Transverse colon (tissue), 4 donors: ENCODE data around the gene PIM3.

Source experiments
- CTCF ChIP-seq, 5 experiments: fragments of 200-600 bp in 3 of 5; fragments of 450-650 bp in 2 of 5; sonication (generic) in 3 of 5; IDR thresholded peaks; 1 replicate in 2 of 5; 2 replicates in 3 of 5; pipeline ENCODE4 v1.5.1; 2016 to 2017; ENCODE audit warnings: antibody characterized with exemption in 5 of 5, inconsistent platforms in 3 of 5, mild to moderate bottlenecking in 2 of 5, moderate library complexity in 1 of 5
- EP300 ChIP-seq: sonication (generic); formaldehyde crosslinking; IDR thresholded peaks from one replicate; pipeline ENCODE4 v1.6.1; 2017; ENCODE audit warnings: antibody characterized with exemption, low read depth
- POLR2A ChIP-seq: fragments of 450-650 bp; IDR thresholded peaks from one replicate; pipeline ENCODE4 v1.6.1; 2016; ENCODE audit warnings: antibody characterized with exemption, mild to moderate bottlenecking, moderate library complexity
- POLR2AphosphoS5 ChIP-seq, 3 donors: sonication (generic); formaldehyde crosslinking; IDR thresholded peaks; one replicate each; pipeline ENCODE4 v1.6.1; 2016; ENCODE audit warnings: antibody characterized with exemption in 3 of 3

- TF ChIP-seq CTCF (IDR thresholded peaks at IDR 0.05) (no peak), EP300 (no peak), POLR2A (no peak), POLR2AphosphoS5 (IDR thresholded peaks at IDR 0.05) (no peak)
Observed at GRCh38 chr22:49972163-49973017, 11.8 kb downstream of the PIM3 start.
